ENCODE results near the gene LMX1B.
"Not testable (repeated sequence)": the region's sequence is repeated elsewhere in the genome, so short reads cannot be mapped to it uniquely, and the experiment has no call there.

Gene LMX1B

DNA sequence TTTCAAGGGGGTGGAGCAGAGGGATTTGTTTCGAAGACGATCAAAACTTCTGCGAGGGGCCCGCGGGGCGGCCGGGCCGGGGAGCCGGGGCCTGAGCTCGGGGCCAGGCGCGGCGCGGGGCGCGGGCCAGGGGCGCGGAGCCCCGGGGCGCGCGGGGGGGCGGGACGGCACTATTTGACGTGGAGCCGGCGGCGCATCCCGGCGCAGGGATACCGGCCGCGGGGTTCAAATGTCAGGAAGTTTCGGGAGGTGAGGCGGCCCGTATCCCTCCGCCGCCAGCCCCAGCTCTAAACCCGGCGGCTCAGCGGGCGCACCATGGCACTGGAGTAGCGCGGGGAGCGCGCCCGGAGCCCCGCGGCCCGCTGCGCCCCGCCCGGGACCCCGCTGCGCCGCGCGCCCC is at the start of gene LMX1B:
LMX1B (plus strand) TSS at position 278 of the 400 bp plus-strand sequence. CDS start 522 bp downstream, outside the sequence.
- no peak for DNase-seq (ENCODE audit: low read depth in 2 of 2)

- no peak for DNase-seq (ENCODE audit: low read depth in 2 of 2)
Measured at GRCh38 chr9:126564128-126564527, 49.6 kb upstream of the LMX1B start.

- no peak for DNase-seq (ENCODE audit: low read depth in 2 of 2)
Measured at GRCh38 chr9:126564716-126565115, 49.0 kb upstream of the LMX1B start.

DNA sequence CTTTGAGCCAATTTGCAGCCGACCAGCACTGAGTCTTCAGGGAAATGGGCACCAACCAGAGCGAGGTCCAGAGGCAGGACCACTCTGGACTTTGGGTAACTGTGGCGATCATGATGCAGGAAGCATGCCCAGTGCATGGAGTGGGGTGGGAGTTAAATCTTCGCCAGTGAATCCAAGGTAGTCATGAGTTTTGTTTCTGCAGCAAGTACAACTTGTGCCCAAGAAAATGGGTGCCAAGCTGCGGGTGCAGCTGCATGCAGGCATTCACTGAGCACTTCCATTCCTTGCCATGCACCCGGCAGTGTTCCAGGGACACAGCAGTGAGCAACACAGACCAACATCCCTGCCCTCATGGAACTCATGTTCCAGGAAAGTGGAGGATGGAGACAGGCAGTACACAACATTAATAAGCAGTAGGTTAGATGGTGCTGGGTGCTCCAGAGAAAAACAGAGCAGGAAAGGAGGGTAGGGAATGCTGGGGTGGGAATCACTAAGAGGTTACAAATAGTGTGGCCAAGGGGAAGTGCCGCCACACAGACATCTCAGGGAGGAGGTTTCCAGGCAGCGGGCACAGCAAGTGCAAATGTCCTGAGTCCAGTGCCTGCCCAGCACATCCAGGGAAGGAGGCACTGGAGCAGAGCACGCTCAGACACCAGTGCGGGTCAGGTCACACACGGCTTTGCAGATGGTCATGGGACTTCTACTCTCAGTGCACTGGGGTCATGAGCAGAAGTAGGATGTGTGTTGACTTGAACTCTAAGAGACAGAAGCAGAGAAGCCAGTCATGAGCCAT is 48.2 kb upstream of the LMX1B start:
- DNase-seq (ENCODE audit: low read depth in 2 of 2) = no peak

DNA sequence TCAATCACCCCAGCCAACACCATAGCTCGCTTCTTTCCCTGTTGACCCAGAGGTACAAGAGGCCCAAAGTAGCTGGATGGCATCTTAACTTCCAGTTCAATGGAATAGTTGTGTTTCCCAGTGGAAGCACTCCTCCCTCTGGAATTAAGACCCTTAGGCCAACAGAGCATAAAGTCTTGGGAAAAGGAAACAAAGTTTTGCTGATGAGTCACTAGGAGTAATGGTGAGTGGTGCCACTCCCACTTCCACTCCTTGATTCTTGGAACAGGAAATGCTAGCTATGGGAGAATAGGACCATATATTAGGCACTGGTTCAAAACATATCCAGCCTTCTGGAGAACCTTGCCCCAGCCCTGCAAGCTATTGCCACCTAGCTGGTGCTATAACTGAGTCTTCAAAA is 44.7 kb upstream of the LMX1B start:
- DNase-seq (ENCODE audit: low read depth in 2 of 2) = no peak

DNA sequence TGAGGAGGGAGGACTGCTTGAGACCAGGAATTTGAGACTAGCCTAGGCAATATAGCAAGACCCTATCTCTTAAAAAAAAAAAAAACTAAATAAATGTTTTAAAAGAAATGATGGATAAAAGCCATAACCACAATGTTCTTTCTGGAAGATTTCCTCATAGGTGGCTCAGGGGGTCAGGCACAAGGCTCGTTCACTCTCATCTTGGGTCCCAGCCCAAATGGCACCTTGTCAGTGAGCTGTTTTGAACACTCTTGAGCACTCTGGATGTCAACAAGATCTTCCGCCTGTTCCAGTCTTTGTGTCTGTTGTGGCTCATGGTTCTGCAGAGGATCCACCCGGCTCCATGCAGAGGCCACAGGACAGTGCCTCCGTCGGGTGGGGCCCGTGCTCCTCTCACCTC is 35.7 kb upstream of the LMX1B start:
- no peak for DNase-seq (ENCODE audit: low read depth in 2 of 2)

- not testable (repeated sequence) for DNase-seq (ENCODE audit: low read depth in 2 of 2)
Measured at GRCh38 chr9:126580319-126580718, 33.4 kb upstream of the LMX1B start.

- no peak for DNase-seq (ENCODE audit: low read depth in 2 of 2)
Measured at GRCh38 chr9:126581893-126582292, 31.8 kb upstream of the LMX1B start.

DNA sequence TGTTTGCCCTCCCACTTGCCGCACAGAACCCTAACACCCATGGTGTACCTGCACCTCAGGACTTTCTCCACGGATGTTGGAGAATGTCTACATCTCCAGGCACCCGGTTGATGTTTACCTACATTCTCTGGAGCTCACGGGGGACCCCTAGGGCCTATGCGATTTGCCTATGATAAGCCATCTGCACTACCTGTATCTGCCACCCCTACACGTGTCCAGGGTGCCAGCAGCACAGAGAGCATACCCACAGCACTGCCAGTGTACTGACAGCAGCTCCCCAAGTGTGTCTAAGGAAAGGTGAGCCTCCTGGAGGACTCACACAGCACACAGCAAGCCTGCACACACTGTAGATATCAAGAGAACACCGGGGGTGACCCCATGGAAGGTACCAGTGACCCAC is 31.3 kb upstream of the LMX1B start:
- no peak for DNase-seq (ENCODE audit: low read depth in 2 of 2)

- DNase-seq (ENCODE audit: low read depth in 2 of 2) = no peak
Measured at GRCh38 chr9:126583144-126583760, 30.5 kb upstream of the LMX1B start.

DNA sequence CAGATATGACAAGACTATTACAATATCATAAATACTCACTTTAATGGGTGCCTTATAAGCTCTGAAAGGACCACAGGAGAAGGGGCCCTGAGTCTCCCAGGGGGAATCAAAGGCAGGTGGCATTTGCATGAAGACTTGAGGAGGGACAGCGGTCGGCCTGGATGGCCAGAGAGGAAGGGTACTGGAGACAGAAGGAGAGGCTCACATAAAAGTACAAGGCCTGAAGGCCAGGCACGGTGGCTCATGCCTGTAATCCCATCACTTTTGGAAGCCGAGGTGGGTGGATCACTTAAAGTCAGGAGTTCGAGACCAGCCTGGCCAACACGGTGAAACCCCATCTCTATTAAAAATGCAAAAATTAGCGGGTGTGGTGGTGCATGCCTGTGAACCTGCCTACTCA is 29.1 kb upstream of the LMX1B start:
- DNase-seq (ENCODE audit: low read depth in 2 of 2) = no peak

DNA sequence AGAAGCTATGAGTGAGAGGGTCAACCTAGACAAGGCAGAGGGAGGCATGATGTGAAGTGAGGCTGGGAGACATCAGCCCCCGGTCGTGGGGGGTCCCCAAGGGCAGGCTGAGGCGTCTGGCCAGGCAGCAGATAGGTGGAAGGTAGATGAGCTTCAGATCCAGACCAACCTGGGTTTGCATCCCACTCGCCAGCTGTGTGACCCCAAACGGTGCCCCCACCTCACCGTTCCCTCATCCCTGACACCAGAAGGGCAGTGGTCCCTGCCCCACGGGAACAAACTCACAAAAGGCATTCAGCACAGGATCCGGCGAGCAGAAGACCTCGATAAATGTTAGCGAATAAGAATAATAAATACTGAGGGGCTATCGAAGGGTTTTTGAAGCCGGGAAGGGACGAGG is 27.5 kb upstream of the LMX1B start:
- no peak for DNase-seq (ENCODE audit: low read depth in 2 of 2)

GRCh38 chr9:126587187-126588185 is 26.2 kb upstream of the LMX1B start:
- DNase-seq (ENCODE audit: low read depth in 2 of 2) = no peak

GRCh38 chr9:126588491-126589168 is 25.1 kb upstream of the LMX1B start:
- DNase-seq (ENCODE audit: low read depth in 2 of 2) = no peak

DNA sequence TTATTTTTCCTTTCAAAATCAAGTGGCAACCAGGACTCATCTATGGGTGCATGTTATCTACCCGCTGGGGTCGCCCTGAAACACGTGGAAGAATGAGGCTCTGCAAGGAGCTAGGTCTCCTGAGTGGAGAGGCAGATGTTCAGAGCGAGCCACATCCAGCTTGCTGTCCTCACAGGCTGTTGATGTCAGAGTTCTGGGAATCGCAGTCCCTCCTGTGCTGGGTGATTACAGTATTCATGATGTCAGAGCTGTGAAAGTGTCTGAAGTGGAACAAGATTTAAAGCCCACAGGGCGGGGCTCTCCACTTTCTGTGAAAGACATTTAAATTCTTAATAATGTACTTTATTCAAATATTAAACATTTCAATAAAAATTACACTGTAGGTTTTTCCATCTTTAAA is 24.4 kb upstream of the LMX1B start:
- no peak for DNase-seq (ENCODE audit: low read depth in 2 of 2)

GRCh38 chr9:126591083-126591482 is 22.6 kb upstream of the LMX1B start:
- no peak for DNase-seq (ENCODE audit: low read depth in 2 of 2)

DNA sequence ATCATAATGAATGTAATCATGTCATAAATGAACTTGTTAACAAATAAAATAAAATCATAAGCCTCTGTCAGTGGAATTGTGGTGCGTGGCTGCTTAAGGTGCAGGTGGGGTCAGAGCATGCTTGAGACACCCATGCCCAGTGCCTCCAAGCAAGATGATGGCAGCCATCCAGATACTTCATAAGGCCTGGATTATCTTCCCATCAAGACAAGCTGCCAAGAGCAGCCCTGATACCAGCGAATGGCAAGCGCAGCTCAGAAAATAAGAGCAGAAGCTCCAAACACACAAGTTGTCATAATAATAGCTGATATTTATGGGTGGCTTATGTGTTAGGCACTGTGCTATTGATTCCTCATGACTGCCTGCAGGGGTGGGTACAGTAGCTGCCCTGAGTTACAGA is 21.8 kb upstream of the LMX1B start:
- no peak for DNase-seq (ENCODE audit: low read depth in 2 of 2)

DNA sequence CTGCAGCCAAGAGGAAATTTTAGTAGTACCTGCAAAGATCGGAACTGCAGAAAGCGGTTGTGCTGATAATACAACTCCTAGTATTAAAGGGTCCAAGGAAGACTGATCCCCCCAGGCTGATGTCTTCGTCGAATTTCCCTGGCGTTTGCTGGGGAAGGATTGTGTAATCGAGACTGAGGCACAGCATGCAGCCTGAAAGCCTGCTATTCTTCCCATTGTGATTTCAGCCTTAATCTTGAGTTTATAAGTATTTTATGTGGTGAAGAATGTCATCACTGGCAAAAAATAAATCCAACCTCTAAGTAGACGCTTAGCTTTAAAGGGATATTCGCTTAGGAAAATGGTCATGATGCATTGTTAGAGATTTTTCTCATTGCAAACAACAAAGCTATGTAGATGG is 21.3 kb upstream of the LMX1B start:
- DNase-seq (ENCODE audit: low read depth in 2 of 2) = no peak

- DNase-seq (ENCODE audit: low read depth in 2 of 2) = no peak
Measured at GRCh38 chr9:126595982-126596381, 17.7 kb upstream of the LMX1B start.

- no peak for DNase-seq (ENCODE audit: low read depth in 2 of 2)
Measured at GRCh38 chr9:126599047-126599650, 14.6 kb upstream of the LMX1B start.

Measured in stimulated activated CD8-positive, alpha-beta memory T cell treated with anti-CD3 and anti-CD28 coated beads, Interleukin-15, amount 100 ng/mL, for 4 hours (primary cell).